ENCODE results near the gene DEPDC1.
"Not testable (repeated sequence)": the region's sequence is repeated elsewhere in the genome, so short reads cannot be mapped to it uniquely, and the experiment has no call there.

The DEPDC1 gene

DNA sequence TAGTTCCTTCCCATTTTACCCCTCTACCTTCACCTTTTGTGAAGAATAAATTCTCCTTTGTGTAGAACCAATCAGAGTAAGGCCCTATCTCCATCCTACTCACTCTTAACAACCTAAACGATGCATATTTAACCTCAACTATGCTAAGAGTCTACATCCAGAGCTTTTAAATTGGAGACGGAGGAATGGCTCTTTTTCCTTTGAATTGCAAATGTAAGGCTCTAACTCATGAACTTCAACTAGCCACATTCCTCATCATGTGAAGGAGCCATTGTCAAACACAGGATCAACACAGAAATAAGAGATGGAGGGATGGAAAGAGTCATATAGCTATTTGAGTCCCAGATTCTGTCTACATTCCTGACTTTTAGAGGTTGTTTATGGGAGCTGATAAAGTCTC lies 18.2 kb downstream of the DEPDC1 start:
- no peak for DNase-seq (ENCODE audit: low read depth)

DNA sequence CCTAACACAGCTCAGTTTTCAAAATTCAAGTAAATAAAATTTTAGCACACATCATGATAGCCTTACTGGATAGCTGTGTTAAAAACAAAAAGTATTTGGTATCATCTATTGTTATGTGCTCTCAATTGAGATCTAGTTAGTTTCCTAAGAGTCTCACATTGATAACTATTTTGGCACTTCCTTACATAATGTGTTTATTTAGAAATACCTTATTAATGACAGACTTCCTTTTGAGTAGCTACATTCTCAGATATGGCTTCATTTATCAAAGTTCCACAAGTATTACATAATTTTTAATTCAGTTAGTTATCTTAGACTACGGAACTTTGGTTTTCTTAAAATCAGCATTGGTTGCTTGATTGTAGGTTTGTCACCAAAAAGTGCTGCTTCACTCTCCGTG lies 20.3 kb downstream of the DEPDC1 start:
- not testable (repeated sequence) for DNase-seq (ENCODE audit: low read depth)

DNA sequence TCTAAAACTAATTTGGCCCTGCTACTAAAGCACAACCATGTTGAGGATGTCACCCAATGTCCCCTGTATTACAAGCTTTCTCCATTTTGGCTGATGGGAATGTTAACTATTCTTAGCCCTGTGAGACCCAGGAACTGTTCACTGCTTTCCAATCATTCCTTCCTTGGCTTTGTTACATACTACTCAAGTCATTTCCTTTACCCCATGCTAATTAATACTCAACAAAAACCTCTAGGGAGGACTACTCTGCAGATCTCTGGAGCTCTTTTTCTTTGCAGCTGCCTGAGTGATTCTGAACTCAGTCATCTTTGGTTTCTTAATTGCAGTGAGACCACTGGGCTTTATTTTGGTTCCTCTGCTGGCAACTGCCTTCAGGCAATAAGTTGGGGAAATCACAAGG lies 23.8 kb downstream of the DEPDC1 start:
- no peak for DNase-seq (ENCODE audit: low read depth)

DNA sequence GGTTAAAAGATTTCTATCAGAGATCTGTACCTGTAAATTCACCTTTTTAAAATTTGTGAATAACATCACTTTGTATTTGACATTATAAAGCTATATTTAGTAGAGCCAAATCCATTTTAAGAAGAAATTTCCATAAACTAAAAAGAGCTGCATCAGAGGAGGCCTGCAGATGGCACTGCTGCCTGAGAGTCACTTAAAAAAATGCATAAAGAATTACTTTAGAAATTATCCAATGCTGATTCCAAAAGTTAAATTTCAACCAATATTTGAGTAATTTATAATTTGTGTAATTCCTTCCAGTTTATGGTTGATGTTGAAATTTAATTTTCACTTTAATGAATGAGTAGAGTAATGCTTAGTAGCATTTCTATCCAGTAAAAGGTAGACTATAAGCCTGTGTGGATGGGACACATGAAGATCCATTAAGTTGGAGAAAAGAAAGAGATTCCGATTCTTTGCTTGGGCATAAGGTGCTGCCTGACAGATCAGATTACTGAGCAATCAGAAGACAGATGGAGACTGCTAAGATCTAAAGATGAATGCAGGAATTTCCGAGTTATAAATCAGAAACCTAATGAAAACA lies 26.4 kb downstream of the DEPDC1 start:
- no peak for DNase-seq (ENCODE audit: low read depth)

DNA sequence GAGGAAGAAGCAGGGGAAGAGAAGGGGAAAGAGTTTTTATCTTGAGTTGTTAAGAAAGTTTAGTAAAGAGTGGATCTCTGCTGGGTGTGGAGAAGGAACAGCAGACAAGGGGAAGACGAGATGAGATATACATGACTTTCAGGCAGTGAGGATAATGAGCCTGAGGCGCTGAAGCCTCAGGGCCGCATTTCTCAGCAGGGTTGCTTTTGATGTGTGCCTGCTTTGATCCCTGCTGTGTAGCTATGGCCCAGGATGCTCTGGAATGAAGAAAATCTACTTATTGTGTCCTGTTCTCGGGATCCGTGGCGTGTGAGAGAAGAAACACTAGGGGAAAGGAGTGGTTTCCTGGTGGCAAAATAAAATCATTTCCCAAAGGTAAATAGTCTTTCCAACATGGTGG lies 32.0 kb downstream of the DEPDC1 start:
- DNase-seq (ENCODE audit: low read depth), result no peak

DNA sequence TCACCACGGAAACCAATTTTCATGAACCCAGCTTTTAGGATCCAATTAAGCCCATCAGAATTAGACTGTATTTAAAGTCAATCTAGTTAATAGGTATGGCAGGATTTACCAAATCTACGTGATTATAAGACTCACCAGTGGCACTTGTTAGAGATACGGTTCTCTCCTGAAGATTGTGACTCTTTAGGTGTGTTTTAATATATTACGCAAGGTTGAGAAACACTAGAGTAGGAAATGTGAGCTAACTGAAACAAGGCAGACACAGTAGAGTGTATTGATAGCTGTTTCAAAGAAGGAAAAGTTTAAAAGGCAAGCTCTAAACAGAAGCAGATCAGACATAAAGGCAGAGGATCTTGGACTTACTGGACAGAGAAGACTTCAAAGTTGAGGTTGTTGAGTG lies 35.9 kb downstream of the DEPDC1 start:
- no peak for DNase-seq (ENCODE audit: low read depth)

DNA sequence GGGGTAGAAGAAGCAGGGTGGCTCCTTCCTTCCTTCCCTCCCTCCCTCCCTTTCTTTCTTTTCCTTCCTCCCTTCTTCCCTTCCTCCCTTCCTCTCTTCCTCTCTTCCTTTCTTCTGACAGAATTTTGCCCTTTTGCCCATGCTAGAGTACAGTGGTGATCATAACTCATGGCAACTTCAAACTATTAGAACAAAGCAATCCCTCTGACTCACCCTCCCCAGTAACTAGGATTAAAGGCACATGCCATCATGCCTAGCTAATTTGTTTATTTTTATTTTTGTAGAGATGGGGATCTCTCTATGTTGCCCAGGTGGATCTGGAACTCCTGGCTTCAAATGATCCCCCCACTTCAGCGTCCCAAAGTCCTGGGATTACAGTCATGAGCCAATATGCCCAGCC lies 37.1 kb downstream of the DEPDC1 start:
- DNase-seq (ENCODE audit: low read depth), result no peak

DNA sequence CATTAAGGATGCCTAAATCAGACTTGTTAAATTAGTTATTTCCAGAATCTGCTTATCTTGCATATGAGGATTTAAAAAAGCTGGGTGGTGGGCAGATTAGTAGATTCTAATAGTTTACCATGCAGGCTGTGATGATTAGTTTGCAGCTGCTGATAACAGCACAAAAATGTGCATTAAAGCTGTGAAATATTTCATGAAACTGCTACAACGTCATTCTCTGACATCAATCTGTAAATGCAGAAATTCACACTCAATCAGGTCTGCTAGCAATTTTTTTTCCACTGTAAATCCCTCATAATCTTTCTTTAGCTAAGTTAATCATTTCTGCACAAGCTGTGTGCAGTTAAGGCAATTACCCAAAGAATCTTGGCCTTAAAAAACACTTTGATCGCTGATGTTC lies 37.8 kb downstream of the DEPDC1 start:
- no peak for DNase-seq (ENCODE audit: low read depth)

DNA sequence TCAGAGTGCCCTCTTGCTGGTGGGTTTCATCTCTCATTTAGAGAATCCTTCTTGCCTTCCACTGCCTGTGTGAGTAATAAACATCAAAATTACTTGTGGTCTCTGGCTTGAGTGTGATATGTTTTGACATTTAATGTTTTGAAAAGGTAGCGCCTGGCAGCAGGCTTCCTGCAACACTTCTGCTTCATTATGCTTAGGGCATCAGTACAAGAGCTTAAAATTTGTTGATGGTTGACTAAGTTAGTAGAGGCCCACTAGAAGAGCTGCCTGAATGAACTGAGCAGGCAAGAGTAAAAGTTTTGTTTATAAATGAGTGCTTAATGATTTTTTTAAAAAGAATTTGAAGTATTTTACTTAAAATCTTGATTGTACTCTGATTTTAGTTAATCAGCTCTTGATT lies 40.7 kb downstream of the DEPDC1 start:
- no peak for DNase-seq (ENCODE audit: low read depth)

DNA sequence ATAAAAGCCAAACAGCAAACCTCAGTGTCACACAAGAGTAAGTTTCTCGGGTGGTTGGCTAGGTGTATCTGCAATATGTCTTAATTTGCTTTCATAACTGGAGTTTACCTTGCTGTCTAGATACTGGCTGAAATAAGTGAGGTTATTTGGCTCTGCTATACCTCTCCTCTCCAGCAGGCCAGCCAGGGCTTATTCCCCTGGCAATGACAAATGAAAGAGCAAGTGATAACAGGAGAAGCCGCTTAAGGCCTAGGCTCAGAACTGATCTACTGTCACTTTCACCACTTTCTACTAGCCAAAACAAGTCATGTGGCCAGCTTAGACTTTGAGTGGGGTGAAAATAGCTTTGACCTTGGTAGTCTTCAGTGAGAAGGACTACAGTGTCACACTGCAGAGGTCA lies 42.3 kb downstream of the DEPDC1 start:
- DNase-seq (ENCODE audit: low read depth), result no peak

DNA sequence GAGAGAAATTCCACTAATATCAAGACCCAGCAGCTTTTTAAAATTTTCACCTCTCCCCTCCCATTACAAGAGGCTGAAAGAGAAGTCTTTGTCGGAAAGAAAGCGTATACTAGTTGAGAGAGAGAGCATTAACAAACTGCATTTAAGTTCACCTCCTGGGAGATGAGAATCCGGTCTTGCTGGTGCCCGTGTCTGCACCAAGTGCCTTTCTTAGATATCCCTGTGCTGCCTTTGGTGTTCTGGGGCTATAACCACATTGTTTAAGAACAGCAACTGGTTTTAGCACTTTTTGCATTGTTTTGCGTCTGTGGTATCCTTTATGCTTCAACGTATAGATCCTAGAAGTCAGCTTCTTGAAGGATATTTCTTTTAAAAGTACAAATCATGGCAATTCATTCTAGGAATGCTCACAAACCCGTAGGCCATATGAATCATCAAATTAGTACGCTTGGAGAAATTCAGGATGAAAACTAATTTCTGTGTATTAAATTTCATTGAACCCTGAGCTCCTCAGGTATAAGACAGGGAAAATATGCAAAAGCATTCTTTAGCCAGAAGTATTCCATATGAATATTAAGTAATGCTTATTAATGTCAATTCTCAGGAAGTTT lies 43.7 kb downstream of the DEPDC1 start:
- DNase-seq (ENCODE audit: low read depth), result no peak

DNA sequence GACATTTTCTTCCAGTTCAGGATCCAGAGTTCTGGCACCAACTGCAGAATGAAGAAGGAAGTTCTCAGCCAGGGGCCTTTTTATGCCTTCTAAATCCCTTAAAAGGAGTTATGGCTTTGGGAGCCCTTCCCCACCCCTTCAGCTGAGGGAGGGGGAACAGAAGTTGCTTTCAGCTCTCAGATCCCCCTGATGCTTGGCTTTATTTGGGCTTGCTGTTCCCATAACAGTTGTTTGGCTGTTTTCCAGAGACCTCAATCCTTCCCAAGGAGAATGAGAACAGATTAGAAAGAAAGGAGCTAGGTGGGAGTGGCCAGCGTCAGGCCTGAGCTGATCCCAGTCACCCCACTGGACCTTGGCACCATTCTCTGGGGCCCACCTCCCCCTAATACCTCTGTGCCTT lies 47.0 kb downstream of the DEPDC1 start, which contains the start of gene RPE65:
Gene RPE65 (minus strand): TSS at position 54 of the 400 bp plus-strand sequence. CDS start 49 bp downstream, at position 5.
- DNase-seq (ENCODE audit: low read depth), result no peak

DNA sequence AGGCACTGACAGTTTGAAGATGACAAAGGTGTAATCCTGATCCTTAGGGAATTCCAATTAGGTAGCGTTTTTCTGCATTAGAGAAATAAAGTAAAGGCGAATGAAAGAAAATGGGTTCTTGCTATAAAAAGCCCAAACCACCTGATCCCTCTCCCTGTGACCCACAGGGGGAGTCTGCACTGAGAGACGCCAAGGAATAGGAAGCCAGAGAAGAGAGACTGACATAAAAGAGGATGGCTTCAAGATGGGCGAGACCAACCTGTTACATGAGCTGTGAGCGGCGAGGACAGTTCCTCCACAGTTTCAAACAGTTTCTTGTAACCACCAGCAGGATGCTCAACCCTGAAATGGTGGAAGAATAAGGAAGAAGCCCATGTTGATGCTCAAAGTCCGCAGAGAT lies 48.5 kb downstream of the DEPDC1 start:
- DNase-seq (ENCODE audit: low read depth), result no peak

DNA sequence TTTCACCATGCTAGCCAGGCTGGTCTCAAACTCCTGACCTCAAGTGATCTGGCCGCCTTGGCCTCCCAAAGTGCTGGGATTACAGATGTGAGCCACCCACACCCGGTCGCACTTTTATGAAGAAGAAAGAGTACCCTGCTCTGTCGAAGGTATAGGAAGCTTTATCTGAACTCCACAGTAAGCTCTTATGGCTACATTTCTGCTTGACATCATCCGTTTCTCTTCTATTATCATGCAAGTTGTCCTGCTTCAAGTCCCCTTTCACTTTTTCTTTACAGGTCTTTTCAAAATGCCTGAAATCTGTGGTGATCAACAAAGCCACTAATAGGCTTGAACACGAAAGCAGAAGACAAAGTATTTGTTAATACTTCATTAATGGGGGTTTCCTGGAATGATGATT lies 51.2 kb downstream of the DEPDC1 start:
- DNase-seq (ENCODE audit: low read depth), result no peak

DNA sequence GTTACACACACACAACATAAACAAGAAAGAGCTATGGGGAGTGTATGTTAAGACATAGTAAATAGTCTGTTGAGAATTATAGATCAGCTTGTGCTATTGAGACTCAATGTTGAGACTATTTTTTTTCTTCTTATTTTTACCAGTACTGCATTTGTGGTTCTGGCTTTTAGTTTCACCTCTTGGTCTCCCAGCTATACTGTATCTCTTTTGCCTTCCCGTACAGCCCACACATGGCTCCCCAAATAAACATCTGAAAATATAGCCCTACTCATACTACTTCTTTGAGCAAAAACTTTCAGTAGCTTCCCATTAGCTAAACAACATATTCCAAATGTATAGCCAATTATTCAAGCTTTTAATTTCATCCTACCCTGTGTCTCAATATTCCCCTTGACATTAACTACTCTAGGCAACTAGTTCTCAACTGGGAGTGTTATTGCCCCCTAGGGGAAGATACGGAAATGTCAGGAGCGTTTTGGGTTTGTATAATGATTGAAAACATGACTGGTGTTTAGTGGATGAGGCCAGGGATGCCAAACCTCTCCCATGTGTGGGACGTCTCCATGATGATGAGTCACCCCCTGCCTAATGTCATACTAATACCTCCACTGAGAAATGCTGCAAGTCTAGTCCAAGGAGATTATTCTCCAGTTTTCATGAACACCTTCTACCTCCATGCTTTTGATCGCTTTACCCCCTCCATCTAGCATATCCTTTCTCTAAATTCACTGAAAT lies 53.9 kb downstream of the DEPDC1 start:
- no peak for DNase-seq (ENCODE audit: low read depth)

DNA sequence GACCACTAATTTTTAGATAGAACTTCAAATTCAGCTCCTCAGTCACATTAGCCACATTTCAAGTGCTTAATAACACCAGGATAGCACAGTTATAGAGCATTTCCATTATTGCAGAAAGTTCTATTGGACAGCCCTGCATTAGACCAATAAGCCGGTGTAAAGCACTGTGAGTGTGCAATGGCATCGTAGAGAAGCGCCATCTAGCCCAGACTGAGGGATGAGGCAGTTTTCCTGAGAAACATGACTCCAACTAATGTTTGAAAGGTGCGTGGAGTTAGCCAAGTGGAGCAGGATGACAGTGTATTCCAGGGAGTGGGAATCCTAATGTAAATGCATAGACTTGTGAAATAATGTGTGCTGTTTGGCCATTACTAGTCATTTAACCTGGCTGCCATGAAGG lies 54.9 kb downstream of the DEPDC1 start:
- DNase-seq (ENCODE audit: low read depth), result no peak

DNA sequence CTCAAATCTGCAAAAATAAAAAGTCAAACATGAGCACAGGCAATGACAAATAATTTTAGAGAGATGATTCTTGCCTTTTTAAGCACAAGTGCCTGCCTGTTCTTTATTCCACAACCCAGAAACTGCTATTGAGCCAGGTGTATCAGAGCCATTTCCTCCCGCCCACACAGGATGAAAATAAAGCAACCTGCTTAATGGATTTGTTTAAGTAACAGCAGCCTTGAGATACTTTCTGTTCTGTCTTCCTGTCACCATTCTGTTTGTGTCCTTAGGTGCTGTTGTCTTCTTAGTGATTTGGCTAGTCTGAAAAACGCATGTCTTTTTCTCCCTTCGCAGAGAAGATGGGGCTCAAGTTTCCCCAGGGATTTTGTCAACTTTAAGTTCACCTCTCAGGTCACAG lies 58.6 kb downstream of the DEPDC1 start:
- no peak for DNase-seq (ENCODE audit: low read depth)

DNA sequence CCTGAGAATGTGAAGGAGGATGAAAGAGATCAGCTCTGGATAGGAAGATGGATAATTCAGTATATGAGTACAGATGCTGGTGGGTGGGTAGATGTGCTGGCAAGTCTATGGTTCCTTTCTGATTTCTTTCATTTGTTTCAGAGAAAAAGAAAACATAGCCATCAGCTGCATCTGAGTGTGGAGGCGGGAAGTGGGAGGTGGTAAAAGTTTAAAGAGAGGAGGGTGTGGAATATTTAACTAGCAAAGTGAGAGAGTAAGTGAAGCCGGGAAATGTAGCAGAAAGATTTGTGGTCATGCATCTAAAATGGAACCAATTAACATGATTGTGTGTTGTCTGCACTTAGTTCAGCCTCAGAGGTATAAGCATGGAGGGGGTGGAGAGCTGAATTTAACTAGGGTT lies 63.5 kb downstream of the DEPDC1 start:
- no peak for DNase-seq (ENCODE audit: low read depth)

DNA sequence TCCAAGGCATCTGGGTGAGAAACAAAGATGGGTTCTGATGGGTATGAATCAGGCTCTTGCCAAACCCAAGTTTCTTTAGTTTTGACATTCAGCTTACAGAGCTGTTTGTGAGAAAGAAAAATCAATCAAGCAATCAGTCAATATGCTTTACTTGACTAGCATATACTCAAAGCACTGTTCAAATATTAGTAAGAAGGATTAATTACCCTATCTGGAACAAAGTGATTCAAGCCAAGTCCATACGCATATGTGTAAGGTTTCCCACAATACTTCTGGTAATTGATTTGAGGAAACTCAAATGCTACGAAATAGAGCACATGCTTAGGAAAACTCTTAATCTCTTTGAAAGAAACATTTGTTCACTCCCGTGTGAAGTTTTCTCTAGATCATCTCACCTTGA lies 65.8 kb downstream of the DEPDC1 start:
- DNase-seq (ENCODE audit: low read depth), result no peak

DNA sequence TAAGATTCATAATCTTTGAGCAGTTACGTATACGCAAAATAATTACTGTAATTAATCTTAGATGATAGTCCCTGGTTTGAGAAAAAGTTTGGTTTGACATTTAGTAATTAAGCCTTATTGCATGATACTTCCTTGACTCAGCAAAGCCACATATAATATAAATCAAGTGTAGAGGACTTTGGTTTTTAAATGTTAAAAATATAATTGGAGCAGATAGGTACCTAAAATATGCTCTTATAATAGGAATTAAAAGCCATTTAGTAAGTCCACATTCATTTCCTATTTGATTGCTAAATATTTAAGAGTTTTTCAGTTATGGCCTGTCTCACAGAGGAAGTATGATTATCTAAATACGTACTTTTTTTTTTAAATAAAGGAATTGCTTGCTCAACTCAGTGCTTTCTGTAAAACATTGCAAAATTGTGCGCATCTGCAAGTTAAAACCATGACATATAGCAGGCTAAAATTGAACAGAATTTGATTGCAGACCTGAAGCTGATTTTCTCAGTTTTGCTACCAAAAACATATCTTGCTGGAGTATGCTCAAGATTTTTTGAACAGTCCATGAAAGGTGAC lies 67.6 kb downstream of the DEPDC1 start:
- no peak for DNase-seq (ENCODE audit: low read depth)

DNA sequence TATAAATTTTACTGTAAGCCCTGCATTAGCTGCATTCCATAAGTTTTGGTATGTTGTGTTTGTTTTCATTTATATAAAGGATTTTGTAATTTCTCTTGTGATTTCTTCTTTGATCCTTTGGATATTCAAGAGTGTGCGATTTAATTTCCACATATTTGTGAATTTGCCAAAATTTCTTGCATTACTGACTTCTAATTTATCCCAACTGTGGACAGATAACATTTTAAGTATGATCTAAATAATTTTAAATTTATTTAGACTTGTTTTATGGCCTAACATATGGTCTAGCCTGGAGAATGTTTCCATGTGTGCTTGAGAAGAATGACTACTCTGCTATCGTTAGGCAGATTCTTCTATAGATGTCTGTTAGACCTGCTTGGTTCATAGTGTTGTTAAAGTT lies 70.3 kb downstream of the DEPDC1 start:
- DNase-seq (ENCODE audit: low read depth), result no peak
